CD4-positive, alpha-beta T cell treated with Interleukin-4 for 1 hour (primary cell): Measurements from ENCODE around the gene KLHDC7B.

Source experiments
- DNase-seq, 2 donors: peaks; one replicate each; pipeline ENCODE4 v3.0.0-alpha.2; 2020 to 2022

Gene KLHDC7B

GRCh38 chr22:50545522-50546325 lies at the start of gene KLHDC7B:
Gene KLHDC7B (plus strand): TSS chr22:50545899. CDS start chr22:50546244, 345 bp downstream.
- no peak for DNase-seq

GRCh38 chr22:50497093-50497492 lies 48.6 kb upstream of the KLHDC7B start:
- no peak for DNase-seq

DNA sequence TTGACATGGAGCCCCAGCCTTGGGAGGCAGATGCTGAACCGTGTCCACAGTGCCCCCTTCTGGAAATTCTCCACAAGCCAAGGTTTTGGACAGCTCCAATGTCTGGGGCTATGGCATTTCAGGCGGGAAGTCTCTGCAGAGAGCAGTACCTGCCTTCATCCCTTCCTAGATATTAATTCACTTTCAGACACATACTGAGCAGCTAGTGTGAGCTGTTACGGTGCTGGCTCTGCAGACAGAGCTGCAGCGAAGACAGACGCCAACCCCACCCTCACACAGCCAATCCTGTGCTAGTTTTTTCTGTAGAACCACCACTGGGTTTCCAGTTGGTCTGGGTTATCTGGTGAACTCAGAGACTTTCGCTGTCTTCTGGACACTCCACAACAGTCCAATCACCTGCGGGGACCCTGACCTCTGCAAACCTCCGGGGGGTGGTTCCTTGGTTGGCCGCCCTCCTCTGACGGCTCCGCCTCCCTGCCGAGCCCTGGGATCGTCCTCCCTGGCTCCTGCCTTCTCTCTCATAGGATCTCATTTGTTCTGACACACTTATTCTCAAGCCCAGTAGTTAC lies 47.3 kb upstream of the KLHDC7B start:
- peak; percentile 78 to 79 for DNase-seq

- DNase-seq, result no peak
Measured at GRCh38 chr22:50500452-50500851, 45.2 kb upstream of the KLHDC7B start.

- no peak for DNase-seq
Measured at GRCh38 chr22:50502096-50502495, 43.6 kb upstream of the KLHDC7B start.

DNA sequence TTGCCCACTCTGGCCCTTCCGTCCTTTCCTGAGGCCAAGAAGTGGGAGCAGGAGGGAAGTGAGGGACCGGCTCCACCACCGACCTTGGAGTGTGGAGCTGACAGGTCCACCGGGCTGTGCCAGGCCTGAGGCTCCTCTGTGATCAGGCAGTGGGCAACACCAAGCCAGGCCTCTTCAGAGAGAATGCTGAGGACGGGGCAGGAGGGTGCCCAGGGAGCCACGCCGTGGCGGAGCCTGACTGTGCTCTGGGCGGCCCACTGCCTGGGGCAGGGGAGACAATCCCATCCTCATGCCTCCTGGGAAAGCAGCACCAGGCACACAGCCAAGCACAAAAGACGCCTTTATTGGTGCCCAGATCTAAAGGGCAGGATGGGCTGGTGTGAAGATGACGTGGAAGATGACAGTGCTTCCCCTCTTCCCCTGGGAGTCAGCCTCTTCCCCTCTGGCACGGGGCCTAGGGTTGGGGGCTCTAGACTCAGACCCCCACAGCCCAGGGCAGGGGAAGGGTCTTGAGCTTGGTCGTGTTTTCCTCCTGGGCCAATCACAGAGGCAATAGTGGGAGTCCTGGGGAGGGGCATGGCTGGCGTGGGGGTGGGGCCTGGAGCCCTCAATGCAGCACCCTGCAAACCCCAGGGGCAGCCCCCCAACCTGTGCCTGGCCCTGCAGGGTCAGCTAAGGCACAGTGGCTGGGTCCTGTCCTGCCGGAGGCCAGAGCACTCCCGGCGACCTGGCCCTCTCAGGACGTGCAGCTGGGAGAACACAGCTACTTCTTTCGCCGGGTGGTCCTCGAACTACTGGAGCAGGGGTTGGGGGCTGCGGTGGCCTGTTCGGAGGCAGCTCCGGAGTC lies 42.8 kb upstream of the KLHDC7B start:
- no peak for DNase-seq

DNA sequence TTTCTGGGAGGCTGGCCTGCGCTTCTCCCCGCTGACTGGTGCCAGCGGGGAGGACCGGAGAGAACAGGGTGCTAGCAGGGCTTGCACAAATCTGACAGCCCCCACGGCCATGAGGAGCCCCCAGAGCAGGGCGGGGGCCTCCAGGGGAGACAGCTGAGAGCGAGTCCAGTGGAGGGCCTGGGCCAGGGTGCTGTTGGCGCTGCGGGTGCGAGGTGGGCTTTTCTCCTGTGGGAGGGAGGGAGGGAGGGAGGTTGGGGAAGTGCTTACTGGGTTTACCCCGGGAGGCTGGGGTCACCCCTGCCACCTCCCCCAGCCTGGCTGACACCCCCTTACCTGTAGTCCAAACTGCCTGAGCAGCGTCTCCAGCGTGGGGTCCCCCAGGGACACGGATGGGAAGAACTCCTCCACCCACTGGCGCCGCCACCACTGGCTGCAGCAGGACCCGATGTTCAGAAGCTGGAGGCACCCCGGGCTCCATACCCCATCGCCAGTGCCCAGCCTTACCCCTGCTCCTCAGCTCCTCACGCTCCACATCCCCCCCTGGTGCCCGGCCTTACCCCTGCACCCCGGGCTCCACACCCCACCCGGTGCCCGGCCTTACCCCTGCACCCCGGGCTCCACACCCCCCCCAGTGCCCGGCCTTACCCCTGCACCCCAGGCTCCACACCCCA lies 42.1 kb upstream of the KLHDC7B start:
- no peak for DNase-seq

DNA sequence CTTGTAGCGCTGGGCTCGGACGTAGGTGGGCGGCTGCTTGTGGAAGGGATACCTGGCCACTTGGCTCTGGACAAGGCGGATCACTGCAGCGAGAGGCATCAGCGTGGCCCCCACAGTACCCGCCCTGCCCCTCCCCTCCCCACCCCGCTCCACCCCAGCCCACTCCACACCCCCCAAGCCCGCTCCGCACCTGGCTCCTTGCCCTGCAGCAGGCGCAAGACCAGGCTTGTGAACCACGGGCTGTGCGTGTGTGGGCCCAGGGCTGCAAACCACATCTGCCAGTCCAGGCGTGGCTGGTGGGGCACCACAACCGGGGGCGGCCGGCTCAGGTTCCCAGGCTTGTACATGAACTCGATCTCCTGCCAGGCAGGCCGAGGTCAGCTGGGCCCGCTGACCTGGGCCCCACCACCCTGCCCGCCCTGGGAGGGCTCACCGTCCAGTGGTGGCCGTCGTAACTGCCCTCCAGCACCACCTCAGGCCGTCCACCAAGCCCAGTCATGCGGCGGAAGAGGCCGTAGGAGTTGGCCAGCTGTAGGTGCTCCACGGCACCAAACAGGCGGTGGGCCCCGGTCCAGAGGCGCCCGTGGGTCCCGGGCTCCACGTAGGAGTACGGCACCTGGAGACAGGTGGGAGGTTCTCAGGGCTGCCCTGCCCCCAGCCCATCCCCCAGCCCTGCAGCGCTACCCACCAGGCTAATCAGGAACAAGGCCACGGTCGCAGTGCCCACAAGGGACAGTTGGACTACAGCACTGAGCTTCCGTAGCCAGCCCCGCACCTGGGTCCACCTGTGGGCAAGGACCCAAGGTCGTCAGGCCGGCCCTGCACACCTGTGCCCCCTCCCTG lies 41.1 kb upstream of the KLHDC7B start:
- DNase-seq, result no peak

- DNase-seq, result no peak
Measured at GRCh38 chr22:50505276-50505775, 40.4 kb upstream of the KLHDC7B start.

DNA sequence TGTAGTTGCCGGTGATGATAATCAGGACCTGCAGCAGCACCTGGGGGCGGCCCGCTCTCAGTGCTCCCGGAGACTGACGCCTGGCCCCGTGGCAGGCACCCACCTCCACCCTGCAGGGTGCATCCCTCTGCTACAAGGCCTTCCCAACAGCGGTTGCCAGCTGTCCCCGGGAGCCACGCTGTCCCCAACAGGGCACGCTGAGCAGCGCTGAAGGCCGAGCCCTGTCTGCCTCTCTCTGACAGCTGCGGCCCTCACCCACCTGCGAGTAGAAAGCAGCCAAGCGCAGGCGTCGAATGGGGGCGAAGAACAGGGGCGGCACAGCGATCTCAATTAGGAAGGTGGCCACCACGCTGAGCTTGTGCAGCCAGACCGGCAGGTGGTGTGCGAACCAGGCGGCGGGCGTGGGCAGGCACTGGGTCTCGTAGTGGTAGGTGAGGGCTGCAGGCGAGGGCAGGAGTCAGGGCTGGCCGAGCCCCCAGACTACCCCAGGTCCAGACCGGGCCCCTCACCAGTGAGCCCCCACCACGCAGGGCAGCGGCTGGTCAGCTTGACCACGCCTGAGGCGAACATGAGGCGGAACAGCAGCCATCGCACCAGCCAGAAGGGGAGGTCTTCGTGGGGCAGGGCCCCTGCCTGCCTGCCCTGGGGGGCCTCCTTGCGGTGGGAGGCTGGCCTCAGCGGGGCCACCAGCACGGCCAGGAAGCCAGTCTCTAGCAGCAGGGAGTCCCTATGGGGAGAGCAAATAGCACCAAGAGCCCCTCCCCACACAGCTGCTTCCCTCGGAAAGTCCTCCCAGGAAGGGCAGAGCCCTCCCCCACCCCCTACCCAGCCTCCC lies 39.7 kb upstream of the KLHDC7B start:
- no peak for DNase-seq

DNA sequence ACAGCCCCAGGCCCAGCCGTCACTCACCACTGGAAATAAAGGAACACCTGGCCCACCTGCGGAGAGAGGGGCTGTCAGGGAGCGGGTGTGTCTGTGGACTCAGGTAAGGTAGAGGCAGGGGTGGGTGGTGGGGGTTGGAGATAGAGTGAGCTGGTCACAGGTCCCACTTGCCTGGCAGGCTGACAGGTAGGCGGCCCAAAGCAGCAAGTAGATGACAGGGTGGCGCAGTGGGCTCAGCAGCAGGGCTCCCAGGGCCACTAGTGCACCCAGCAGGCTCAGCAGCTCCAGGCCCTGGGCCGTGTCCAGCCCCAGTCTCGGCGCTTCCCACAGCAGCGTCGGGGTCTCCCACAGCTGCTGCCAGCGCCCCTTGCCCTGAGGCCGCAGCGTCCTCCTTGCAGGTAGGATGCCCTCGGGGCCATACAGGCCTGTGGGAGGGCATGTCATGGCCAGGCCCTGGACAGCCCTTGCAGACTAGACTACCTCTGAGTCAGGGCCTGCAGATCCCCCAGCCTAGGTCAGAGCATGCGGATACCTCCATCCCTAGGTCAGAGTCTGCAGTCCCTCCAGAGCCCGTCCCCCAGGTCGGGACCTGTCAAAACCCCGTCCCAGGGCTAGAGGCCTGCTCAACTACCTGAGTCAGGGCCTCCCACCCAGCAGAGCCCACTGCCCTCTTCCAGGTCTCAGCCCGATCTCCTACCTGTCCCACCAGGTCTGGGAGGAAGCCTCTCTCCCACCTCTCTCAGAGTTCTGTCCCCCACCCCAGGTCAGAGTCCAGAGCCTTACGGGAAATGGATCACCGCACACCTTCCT lies 38.9 kb upstream of the KLHDC7B start:
- no peak for DNase-seq

DNA sequence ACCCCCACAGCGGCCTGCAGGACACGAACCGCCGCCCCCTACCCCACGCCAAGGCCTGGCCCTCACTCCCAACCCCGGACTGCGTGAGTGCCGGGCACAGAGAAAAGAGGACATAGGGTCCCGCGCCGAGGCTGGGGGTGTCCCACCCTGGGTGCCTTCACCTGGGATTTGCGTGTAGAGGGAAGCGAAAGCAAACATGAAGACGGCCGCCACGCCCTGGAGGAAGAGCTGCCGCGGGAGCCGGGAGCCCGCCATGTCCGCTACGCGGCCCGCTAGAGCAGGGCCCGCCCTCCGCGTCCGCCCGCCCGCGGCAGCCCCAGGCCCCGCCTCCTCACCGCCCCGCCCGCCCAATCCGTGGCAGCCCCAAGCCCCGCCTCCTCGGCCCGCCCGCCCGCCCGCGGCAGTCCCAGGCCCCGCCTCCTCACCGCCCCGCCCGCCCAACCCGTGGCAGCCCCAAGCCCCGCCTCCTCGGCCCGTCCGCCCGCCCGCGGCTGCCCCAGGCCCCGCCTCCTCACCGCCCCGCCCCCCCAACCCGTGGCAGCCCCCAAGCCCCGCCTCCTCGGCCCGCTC lies 38.2 kb upstream of the KLHDC7B start, which contains the start of gene LMF2:
TSS of gene LMF2 (minus strand) at position 282 of the 570 bp plus-strand sequence. CDS start at position 255, 27 bp downstream.
- peak; percentile 93 to 94 for DNase-seq

GRCh38 chr22:50507991-50508884 lies 37.5 kb upstream of the KLHDC7B start, which contains the start of gene NCAPH2:
Gene NCAPH2 (plus strand): TSS chr22:50508224. CDS start chr22:50508338, 114 bp downstream.
- DNase-seq, result peak; percentile 97

- DNase-seq, result no peak
Measured at GRCh38 chr22:50508897-50509296, 36.8 kb upstream of the KLHDC7B start.

- DNase-seq, result no peak
Measured at GRCh38 chr22:50513175-50513574, 32.5 kb upstream of the KLHDC7B start.

GRCh38 chr22:50516068-50516467 lies 29.6 kb upstream of the KLHDC7B start:
- DNase-seq, result no peak

GRCh38 chr22:50516891-50517290 lies 28.8 kb upstream of the KLHDC7B start:
- no peak for DNase-seq
